Kidney (tissue), 14 donors: ENCODE data around the gene IGFBP5. TPM values are rescaled to one million over a fixed set of nuclear protein-coding genes. Genes with fewer than 3 reads are reported as not detected.

Source experiments
- DNase-seq, 5 donors: peaks; one replicate each; pipeline ENCODE4 v3.0.0-alpha.2; 2013 to 2020
- FAIRE-seq: peaks from 2 replicates; lab custom pipeline; 2012; peaks lifted over from hg19 to GRCh38; lab: Jason Lieb, UNC
- H3K27ac ChIP-seq, 2 donors: one replicate each; pipeline ENCODE4 v1.7.0; 2013; ENCODE audit warnings: low read depth in 2 of 2, low read length in 2 of 2, inconsistent platforms in 1 of 2
- H3K27me3 ChIP-seq: one replicate; pipeline ENCODE4 v1.7.1; 2013; ENCODE audit warnings: low read length, inconsistent platforms; ENCODE audit not compliant: control insufficient read depth, insufficient read depth
- H3K36me3 ChIP-seq, 3 donors: one replicate each; pipeline versions ENCODE4 v1.7.0 to v1.7.1; 2013; ENCODE audit warnings: low read length in 3 of 3, control low read depth in 1 of 3, inconsistent platforms in 1 of 3; ENCODE audit not compliant: insufficient read depth in 3 of 3, control insufficient read depth in 2 of 3
- H3K4me1 ChIP-seq, 3 donors: one replicate each; pipeline versions ENCODE4 v1.7.0 to v1.7.1; 2013; ENCODE audit warnings: low read length in 3 of 3, inconsistent platforms in 1 of 3, low read depth in 1 of 3; ENCODE audit not compliant: control insufficient read depth in 2 of 3, insufficient read depth in 2 of 3
- H3K4me3 ChIP-seq, 3 donors: one replicate each; pipeline versions ENCODE4 v1.7.0 to v1.8.1; 2013; ENCODE audit warnings: low read length in 3 of 3, control low read depth in 1 of 3, inconsistent platforms in 1 of 3
- H3K9ac ChIP-seq, 3 donors: one replicate each; pipeline versions ENCODE4 v1.7.0 to v1.7.1; 2013; ENCODE audit warnings: low read length in 3 of 3, control low read depth in 1 of 3, inconsistent platforms in 1 of 3
- H3K9me3 ChIP-seq, 3 donors: one replicate each; pipeline versions ENCODE4 v1.7.0 to v1.7.1; 2013; ENCODE audit warnings: low read length in 3 of 3, control low read depth in 1 of 3, inconsistent platforms in 1 of 3; ENCODE audit not compliant: control insufficient read depth in 2 of 3, insufficient read depth in 1 of 3
- CTCF ChIP-seq: IDR thresholded peaks from 3 replicates; pipeline ENCODE4 v1.5.1; 2012; ENCODE audit warnings: mild to moderate bottlenecking, moderate library complexity, borderline replicate concordance; ENCODE audit not compliant: insufficient read depth; ENCODE audit errors: extremely low read depth
- intact Hi-C: fragments of 100-400 bp; cut with DNase I; formaldehyde crosslinking; loops from one replicate; pipeline ENCODE4 v1.11.1; 2022
- polyA plus RNA-seq: library from polyadenylated mRNA; stranded (reverse); fragments of 350-450 nt; fragmentation: Illumina TruSeq; extraction: RNeasy Lipid Tissue Mini Kit (QIAGEN cat#74804); gene quantifications from one replicate; pipeline ENCODE4 v1.2.3, GENCODE V29; 2014; ENCODE audit warnings: low read depth, low replicate concordance; ENCODE audit not compliant: insufficient read depth
- total RNA-seq: library from RNA; stranded (reverse); fragmentation: NEBNext Ultra II Directional; extraction: Animal tissue kit (Norgen Biotek cat#: 25700); gene quantifications from one replicate; pipeline ENCODE4 v1.2.1, GENCODE V29; 2021
- donor health status: control.
- donor health status: control.
- donor health status: control.
- donor health status: control.
- donor health status: control.
- donor health status: DM: yes; HTN: yes; CAD: no.
- donor health status: Normal renal cell carcinoma (clear cell type).

Gene IGFBP5
- total and polyA plus RNA-seq, 2 donors from 2014 or later = 362 to 572 TPM

DNA sequence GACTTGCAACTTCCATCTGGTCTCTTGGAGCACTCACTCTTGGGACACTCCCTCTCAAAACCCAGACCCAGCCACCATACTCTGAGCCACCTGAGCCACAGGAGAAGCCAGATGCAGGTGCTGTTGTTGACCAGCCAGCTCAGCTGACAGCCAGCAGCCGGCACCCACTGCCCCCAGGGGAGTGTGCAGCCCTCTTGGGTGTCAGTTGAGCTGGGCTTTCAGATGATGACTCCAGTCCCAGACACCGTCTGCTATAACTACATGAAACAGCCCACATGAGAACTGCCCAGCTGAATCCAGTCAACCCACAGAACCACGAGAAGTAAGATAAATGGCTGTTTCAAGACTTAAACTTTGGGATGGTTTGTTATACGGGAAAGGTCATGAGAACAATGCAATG, 72.8 kb downstream of the IGFBP5 start:
- FAIRE-seq = no peak
- Histone ChIP-seq H3K9me3 (no peaks in the 10 kb centered on the region), H3K9ac (no peak overlapping the region), H3K27me3 (no peaks in the 10 kb centered on the region), H3K4me1 (no peaks in the 10 kb centered on the region), H3K27ac (no peak overlapping the region), H3K36me3 (no peaks in the 10 kb centered on the region), H3K4me3 (no peak overlapping the region)
- intact Hi-C loops = no loop called here
- no peak for DNase-seq
- no peak for TF ChIP-seq CTCF

Other genes starting within 250 kb of the IGFBP5 start
- gene RPL37A, start 196.7 kb downstream of the IGFBP5 start, total RNA-seq = 1,810 TPM
- gene RPL37A, start 196.7 kb downstream of the IGFBP5 start, polyA plus RNA-seq = 4,316 TPM
- gene IGFBP2, start 62.1 kb downstream of the IGFBP5 start, total RNA-seq = 53.7 TPM
- gene IGFBP2, start 62.1 kb downstream of the IGFBP5 start, polyA plus RNA-seq = 369 TPM
- gene TNP1, start 164.5 kb upstream of the IGFBP5 start, total RNA-seq = not detected
- gene TNP1, start 164.5 kb upstream of the IGFBP5 start, polyA plus RNA-seq = not detected